ENCODE measurements around the gene VPS37B. TPM values are rescaled to one million over a fixed set of nuclear protein-coding genes. Genes with fewer than 3 reads are reported as not detected.

Gene VPS37B
- total and polyA plus RNA-seq, 12 donors: 16.4 to 33.2 (median 19.8) TPM

GRCh38 chr12:122882908-122883558 lies 12.9 kb downstream of the VPS37B start:
- no peaks in the 10 kb centered on the region for H3K27me3 ChIP-seq
- intact Hi-C loops (cut with DNase I): no loop called here
- whole genome bisulfite sequencing, 2 donors: 67 to 79% methylated on average over 11 of the region's 11 CpGs
- peak overlapping the region in 4 of 10 donors; percentile 2 to 69 (median 20) for H3K27ac ChIP-seq
- peaks cover 13 to 95% (median 91%) of the 10 kb centered on the region in 9 donors for H3K4me1 ChIP-seq
- peaks cover 0 to 9% (median 0%) of the 10 kb centered on the region in 9 donors for H3K36me3 ChIP-seq
- H3K4me3 ChIP-seq: no peak overlapping the region
- TF ChIP-seq CTCF (IDR thresholded peaks at IDR 0.05): no peak
- no peak for ATAC-seq
- no peaks in the 10 kb centered on the region for H3K9me3 ChIP-seq
- DNase-seq: no peak

- TF ChIP-seq CTCF (IDR thresholded peaks at IDR 0.05): peak in 7 of 9 donors; percentile 18 to 48 (median 35)
- peak; percentile 36 to 77 (median 60) for ATAC-seq
- peaks cover 0 to 13% (median 0%) of the 10 kb centered on the region in 9 donors for H3K36me3 ChIP-seq
- H3K27ac ChIP-seq: peak overlapping the region in 5 of 10 donors; percentile 3 to 50 (median 30)
- H3K4me3 ChIP-seq: no peak overlapping the region
- no peaks in the 10 kb centered on the region for H3K27me3 ChIP-seq
- 42 to 45% methylated on average over 8 of the region's 8 CpGs for WGBS, 2 donors
- intact Hi-C loops (cut with DNase I): no loop called here
- no peak for DNase-seq
- H3K9me3 ChIP-seq: no peaks in the 10 kb centered on the region
- H3K4me1 ChIP-seq: peaks cover 8 to 96% (median 93%) of the 10 kb centered on the region in 9 donors
Observed at GRCh38 chr12:122880668-122881067, 15.3 kb downstream of the VPS37B start.

GRCh38 chr12:122880155-122880667 lies 15.7 kb downstream of the VPS37B start:
- no peak for TF ChIP-seq CTCF (IDR thresholded peaks at IDR 0.05)
- DNase-seq: no peak
- intact Hi-C loops (cut with DNase I): no loop called here
- H3K4me3 ChIP-seq: no peak overlapping the region
- H3K27ac ChIP-seq: peak overlapping the region in 4 of 10 donors; percentile 3 to 50 (median 25)
- ATAC-seq: peak in 2 of 8 donors; percentile 10 to 24
- no peaks in the 10 kb centered on the region for H3K27me3 ChIP-seq
- WGBS, 2 donors: 36 to 43% methylated on average over 10 of the region's 10 CpGs
- peaks cover 0 to 13% (median 0%) of the 10 kb centered on the region in 9 donors for H3K36me3 ChIP-seq
- peaks cover 8 to 100% (median 98%) of the 10 kb centered on the region in 9 donors for H3K4me1 ChIP-seq
- no peaks in the 10 kb centered on the region for H3K9me3 ChIP-seq

GRCh38 chr12:122878780-122879612 lies 16.9 kb downstream of the VPS37B start:
- TF ChIP-seq CTCF (IDR thresholded peaks at IDR 0.05): no peak
- intact Hi-C loops (cut with DNase I): no loop called here
- peak overlapping the region in 1 of 10 donors; percentile 40 for H3K27ac ChIP-seq
- H3K4me3 ChIP-seq: no peak overlapping the region
- H3K9me3 ChIP-seq: no peaks in the 10 kb centered on the region
- ATAC-seq: peak in 3 of 8 donors; percentile 6 to 32 (median 6)
- no peak for DNase-seq
- peaks cover 0 to 13% (median 0%) of the 10 kb centered on the region in 9 donors for H3K36me3 ChIP-seq
- H3K4me1 ChIP-seq: peaks cover 8 to 100% (median 96%) of the 10 kb centered on the region in 9 donors
- 81 to 85% methylated on average over 17 of the region's 17 CpGs for WGBS, 2 donors
- H3K27me3 ChIP-seq: no peaks in the 10 kb centered on the region

All from heart right ventricle (tissue), 16 donors.